Loucy (cell line): Measurements from ENCODE around the gene SATB2.

Source experiments
- EZH2phosphoT487 ChIP-seq: fragments of 200-600 bp; IDR thresholded peaks from 2 replicates; pipeline ENCODE4 v1.6.1; 2018; ENCODE audit warnings: antibody characterized with exemption, mild to moderate bottlenecking, moderate library complexity, borderline replicate concordance
- TF ChIP-seq, protein P1 (sequence below): fragments of 200-600 bp; sonication (generic); conservative IDR thresholded peaks from 2 replicates; pipeline ENCODE4 v1.5.1; 2014; ENCODE audit warnings: mild to moderate bottlenecking, antibody characterized with exemption, low read length

DNA sequence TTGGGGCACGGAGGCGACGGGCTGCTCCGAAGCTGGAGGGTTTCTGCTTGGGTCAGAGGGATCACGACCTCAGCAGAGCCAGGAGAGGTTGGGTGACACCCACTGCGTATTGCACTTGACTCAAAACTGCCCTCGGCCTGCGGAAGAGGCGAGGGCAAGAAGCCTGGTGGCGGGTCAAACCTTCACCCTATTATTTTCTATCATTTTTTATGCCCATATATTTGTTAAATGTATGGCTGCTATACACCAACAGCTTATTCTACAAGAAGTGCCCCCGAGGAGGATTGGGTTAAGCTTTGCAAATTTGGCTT lies 12.6 kb upstream of the SATB2 start:
- TF ChIP-seq, protein P1, sequence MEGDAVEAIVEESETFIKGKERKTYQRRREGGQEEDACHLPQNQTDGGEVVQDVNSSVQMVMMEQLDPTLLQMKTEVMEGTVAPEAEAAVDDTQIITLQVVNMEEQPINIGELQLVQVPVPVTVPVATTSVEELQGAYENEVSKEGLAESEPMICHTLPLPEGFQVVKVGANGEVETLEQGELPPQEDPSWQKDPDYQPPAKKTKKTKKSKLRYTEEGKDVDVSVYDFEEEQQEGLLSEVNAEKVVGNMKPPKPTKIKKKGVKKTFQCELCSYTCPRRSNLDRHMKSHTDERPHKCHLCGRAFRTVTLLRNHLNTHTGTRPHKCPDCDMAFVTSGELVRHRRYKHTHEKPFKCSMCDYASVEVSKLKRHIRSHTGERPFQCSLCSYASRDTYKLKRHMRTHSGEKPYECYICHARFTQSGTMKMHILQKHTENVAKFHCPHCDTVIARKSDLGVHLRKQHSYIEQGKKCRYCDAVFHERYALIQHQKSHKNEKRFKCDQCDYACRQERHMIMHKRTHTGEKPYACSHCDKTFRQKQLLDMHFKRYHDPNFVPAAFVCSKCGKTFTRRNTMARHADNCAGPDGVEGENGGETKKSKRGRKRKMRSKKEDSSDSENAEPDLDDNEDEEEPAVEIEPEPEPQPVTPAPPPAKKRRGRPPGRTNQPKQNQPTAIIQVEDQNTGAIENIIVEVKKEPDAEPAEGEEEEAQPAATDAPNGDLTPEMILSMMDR: no peak
- TF ChIP-seq EZH2phosphoT487: no peak
